ENCODE measurements around the gene CHD9.

CHD9 gene

GRCh38 chr16:53078765-53079485 lies 24.1 kb downstream of the CHD9 start:
- DNase-seq = no peak

- DNase-seq = peak; percentile 50
These were observed 25.7 kb downstream of the CHD9 start for GRCh38 chr16:53080345-53081031.

- DNase-seq = no peak
These were observed 26.2 kb downstream of the CHD9 start for GRCh38 chr16:53081032-53081424.

GRCh38 chr16:53081686-53082407 lies 27.1 kb downstream of the CHD9 start:
- no peak for DNase-seq

GRCh38 chr16:53082509-53082908 lies 27.7 kb downstream of the CHD9 start:
- no peak for DNase-seq

- DNase-seq = no peak
These were observed 28.3 kb downstream of the CHD9 start for GRCh38 chr16:53083119-53083518.

GRCh38 chr16:53084141-53084541 lies 29.4 kb downstream of the CHD9 start:
- no peak for DNase-seq

- no peak for DNase-seq
These were observed 30.0 kb downstream of the CHD9 start for GRCh38 chr16:53084746-53085334.

- DNase-seq = no peak
These were observed 30.6 kb downstream of the CHD9 start for GRCh38 chr16:53085369-53085843.

- no peak for DNase-seq
These were observed 31.2 kb downstream of the CHD9 start for GRCh38 chr16:53085931-53086421.

- DNase-seq = no peak
These were observed 32.3 kb downstream of the CHD9 start for GRCh38 chr16:53087101-53087500.

- DNase-seq = no peak
These were observed 34.9 kb downstream of the CHD9 start for GRCh38 chr16:53089434-53090285.

GRCh38 chr16:53090286-53090590 lies 35.4 kb downstream of the CHD9 start:
- no peak for DNase-seq

- DNase-seq = peak; percentile 64
These were observed 36.0 kb downstream of the CHD9 start for GRCh38 chr16:53090591-53091411.

GRCh38 chr16:53091466-53092211 lies 36.8 kb downstream of the CHD9 start:
- peak; percentile 19 for DNase-seq

GRCh38 chr16:53092284-53092683 lies 37.5 kb downstream of the CHD9 start:
- no peak for DNase-seq

GRCh38 chr16:53093162-53093744 lies 38.5 kb downstream of the CHD9 start:
- DNase-seq = no peak

- DNase-seq = no peak
These were observed 39.3 kb downstream of the CHD9 start for GRCh38 chr16:53094013-53094630.

- DNase-seq = no peak
These were observed 42.4 kb downstream of the CHD9 start for GRCh38 chr16:53097190-53097589.
